HG03064 (cell line): ENCODE measurements around the gene DOK3.
A peak's percentile ranks its signal among the peaks of the same experiment; 100 is the strongest.
"Not testable (repeated sequence)": the region's sequence is repeated elsewhere in the genome, so short reads cannot be mapped to it uniquely, and the experiment has no call there.

Experiments used
- ATAC-seq: cut with Tn5 transposase; IDR thresholded peaks from one replicate; pipeline ENCODE4 v1.9.1; 2021; ENCODE audit warnings: low read depth; ENCODE audit not compliant: unreplicated experiment

The DOK3 gene

DNA sequence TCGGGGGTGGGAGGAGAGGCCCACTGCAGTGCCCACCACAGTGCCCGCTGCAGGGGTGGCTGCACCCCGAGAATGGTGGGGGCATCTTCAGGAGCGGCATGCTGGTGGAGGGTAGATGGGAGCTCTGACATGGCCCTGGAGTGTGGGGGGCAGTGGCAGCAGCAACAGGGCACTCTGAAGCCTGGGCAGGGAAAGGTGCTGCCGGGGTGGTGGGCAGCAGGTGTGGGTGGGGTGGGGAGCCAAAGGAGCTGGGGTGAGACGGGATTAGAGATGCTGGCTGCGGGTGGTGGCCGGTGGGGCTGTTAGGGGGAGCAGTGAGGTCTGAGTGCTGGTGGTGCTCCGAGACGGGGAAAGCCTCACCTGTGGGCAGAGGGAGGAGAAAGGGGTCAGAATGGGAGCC, 26.8 kb upstream of the DOK3 start:
- no peak for ATAC-seq

DNA sequence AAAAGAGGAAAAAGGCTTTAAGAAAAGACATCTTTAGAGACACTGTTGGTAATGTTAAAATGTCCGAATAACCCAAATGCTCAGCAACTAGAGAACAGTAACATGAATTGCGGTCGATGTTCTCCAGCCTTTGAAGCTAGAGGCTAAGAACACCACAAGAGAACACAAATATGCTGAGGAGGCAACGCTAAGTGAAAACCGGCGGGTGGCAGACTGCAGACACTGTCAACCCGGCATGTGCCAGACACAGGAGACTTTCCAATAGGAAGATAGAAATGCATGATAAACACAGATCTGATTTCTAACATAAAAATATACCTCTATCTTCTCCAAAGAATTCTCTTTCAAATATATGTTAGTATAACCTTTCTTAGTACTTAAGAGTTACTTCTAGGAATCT, 25.5 kb upstream of the DOK3 start:
- no peak for ATAC-seq

DNA sequence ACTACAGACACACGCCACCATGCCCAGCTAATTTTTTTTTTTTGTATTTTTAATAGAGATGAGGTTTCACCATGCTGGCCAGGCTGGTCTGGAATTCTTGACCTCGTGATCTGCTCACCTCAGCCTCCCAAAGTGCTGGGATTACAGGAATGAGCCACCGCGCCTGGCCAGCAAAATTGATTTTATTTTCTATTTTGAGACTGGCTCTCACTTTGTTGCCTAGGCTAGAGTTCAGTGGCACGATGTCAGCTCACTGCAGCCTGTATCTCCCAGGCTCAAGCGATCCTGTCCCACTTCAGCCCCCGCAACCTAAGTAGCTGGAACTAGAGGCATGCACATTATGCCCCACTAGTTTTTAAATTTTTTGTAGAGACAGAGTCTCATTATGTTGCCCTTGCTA, 24.8 kb upstream of the DOK3 start:
- ATAC-seq: not testable (repeated sequence)

DNA sequence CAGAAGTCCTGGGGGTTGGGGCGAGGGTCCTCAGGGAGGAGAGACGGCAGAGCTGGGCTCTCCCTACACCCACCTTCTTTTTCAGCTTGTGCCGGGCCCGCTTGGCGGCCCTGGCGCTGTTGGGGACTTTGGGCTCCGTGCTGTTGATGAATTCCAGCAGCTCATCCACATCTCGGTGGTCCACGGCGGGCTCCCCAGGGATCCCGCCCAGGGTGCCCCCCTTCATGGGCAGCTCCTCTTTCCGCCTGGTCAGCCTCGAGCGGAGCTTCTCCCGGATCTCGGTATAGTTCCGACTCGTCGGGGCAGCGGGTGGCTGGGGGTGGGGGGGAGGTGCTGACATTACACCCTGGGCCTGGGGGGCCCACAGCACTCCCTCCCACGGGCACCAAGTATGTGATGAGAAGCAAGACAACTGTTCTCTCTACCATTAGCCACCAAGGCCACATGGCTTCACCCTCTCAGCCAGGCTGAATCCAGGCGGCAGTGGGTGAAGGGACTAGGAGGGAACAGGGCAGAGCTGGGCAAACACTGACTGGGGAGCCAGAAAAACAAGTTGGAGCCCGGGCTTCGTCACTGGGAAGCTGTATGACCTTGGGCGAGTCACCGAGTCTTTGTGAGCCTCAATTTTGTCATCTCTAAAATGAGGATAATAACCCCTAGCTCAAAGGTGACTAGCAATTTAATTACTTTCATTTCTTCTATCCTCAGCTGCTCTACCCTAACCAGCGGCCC, 21.7 kb upstream of the DOK3 start:
- ATAC-seq: no peak

DNA sequence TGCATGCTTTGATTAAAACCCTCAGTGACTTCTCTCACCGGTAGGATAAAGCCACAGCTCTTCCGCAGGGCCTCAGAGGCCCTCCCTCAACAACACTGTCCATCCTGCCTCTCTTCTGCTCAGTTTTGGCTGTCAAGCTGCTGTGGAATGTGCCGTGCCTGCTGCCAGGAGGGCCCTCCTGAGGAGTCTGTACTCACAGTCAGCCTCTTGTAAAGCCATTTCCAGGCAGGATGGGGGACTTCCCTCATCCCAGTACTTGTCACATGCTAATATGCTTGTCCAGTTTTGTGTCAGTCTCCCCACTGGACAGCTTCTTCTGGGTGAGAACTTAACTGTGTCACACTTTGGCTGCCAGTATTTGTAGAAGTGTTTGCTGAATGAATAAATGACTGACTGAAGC, 21.0 kb upstream of the DOK3 start:
- no peak for ATAC-seq

DNA sequence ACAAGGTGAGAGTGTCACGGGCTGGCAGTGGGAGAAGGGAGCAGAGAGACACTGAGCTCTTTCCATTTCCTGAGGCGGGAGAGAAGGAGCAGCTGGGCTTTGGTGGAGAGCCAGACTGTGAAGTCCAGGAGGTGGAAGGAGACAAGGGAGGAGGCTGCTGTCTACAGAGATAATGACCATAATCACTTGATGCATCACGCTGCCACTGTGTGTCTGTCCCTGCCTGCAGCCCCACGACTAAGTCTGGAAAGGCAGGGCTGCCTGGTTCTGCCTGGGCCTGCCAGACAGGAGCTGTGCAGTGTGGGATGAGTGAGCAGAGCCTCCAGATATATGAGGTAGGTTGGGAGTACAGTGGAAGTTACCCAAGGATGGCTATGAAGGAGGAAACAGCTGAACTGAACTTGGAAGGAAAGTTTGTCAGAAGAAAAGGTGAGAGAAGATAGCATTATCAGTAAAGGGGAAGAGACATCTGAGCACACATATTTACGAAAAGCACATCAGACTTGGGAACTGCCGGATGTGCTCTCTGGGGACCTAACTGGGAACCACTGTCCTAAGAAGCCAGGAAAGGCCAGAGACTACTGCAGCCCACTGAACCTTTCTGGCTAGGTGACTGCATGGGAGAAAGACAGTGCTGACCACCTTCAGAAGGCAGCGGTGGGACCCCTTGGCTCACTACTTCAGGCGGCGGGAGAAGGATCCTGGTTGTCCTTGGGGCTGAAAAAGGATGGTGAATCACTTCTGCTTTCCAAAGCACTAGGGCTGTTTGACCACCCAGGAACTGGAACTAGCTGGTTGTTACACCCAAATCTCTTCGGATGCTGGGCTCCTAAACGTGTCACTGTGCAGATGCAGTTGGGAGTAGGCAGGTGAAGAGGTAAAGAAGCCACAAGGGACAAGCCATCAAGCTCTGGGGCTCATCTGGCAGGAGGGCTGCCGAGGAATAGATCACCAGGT, 19.9 kb upstream of the DOK3 start:
- ATAC-seq: no peak

DNA sequence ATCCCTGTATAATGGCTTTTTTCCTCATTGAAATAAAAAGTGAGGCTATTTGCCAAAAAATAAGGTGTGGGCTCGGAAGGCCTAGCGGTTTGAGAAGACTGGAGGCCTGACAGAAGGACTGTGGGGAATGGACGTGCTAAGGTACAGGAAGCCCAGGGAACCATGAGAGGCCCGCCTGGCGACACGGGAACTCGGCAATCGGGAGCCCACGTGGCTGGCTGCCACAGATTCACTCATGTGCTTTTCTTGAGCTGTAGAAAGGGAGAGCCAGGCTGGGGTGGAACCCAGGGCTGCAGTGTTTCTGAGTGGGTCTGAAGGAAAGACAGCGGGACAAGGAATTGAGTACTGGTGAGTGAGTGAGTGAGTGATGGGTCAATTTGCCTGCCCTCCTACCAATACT, 19.0 kb upstream of the DOK3 start:
- ATAC-seq: no peak

DNA sequence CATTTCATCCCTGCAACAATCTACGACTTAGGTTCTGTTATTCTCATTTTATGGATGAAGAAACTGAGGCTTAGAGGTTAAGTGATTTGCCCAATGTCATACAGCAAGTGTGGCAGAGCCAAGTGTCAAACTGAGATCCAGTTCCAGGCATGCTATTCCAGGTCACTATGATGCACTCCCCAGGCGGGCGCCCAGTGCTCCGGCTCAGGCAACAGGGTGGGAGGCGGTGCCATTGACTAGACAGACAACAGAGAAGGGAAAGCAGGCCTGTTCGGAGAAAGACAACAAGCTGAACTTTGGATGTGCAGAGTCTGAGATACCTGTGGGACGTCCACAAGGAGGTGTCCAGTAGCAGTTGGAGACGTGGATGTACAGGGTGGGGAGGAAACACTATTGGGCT, 18.0 kb upstream of the DOK3 start:
- no peak for ATAC-seq

DNA sequence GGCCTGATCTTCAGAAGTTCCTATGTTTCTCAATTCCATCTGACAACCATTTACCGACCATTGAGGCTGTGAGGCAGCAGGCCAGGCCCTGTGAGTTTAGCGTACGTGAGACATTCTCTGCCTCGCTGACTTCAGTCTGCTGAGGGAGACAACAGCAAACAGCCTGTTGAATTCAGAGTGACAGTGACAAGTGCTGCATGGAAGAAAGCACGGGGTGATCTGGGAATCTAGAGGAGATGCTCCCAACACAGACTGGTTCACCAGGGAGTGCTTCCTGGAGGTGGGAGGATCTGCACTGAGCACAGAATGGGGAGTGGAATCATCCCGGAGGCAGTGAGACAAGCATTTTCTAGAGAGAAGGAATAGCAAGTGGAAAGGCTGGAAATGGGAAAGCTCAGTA, 17.2 kb upstream of the DOK3 start:
- ATAC-seq: no peak

DNA sequence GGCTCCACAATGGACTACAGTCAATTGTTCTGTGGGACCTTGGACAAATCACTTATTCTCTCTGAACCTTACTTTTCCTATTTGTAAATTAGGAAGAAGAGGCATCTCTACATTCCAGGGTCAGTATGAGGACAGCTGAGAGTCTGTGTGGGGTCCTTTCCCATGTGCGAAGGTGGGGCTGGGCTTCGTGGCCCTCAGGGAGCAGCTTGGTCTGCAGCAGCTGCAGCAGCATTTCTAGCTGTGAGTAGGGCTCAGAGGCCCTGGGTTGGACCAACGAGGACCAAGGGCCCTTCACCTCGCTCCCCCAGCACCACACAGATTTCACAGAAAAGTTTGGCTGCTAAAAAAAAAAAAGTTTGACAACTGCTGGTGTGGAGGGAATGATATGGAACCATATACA, 16.6 kb upstream of the DOK3 start:
- no peak for ATAC-seq

DNA sequence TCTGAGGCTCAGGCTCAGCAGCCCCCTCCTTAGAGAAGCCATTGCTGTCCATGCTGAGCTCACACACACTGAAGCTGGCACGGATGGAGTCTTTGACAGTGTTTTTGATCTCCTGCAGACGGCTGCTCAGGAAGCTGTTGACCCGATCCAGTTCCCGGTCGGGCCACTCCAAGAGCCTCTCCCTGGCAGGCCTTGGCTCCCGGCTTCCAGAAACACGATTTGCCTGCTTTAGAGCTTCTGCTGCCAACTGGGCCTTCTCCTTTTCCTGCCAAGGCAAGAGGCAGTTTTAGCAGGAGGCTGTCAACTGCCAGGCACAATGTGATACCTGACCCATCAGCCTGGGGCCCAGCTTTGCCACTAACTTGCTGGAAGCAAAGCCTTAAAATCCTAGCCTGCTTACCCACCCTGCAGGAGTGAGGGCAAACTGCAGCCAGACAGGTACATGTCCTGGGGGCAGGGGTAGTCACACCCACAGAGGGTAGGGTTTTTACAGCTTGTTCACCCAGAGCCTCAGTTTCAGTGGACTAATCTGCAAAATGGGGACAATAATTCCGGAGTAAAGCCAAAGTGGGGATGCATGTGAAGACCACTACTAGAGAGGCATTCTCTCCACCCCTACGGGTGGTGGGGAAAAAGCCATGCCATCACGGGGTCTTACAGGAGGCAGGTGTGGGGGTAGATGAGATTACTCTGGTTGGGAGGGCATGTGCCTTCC, 15.5 kb upstream of the DOK3 start:
- no peak for ATAC-seq

DNA sequence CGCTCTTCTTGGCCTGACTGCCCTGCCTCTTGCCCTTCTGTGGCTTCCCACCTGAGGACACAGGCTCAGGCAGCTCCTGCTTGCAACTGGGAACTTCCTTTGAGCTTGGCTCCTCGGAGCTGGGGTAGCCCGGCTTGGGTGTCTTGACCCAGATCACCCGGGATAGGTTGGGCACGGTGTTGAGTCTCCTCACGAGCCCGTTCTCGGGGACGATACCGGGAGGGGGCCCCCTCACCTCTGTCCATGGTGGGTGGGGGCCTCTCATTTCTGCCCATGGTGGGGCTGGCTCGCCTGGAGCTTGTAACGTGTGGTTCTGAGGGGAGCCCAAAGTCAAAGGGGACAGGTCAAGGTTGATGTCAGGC, 14.9 kb upstream of the DOK3 start:
- no peak for ATAC-seq

DNA sequence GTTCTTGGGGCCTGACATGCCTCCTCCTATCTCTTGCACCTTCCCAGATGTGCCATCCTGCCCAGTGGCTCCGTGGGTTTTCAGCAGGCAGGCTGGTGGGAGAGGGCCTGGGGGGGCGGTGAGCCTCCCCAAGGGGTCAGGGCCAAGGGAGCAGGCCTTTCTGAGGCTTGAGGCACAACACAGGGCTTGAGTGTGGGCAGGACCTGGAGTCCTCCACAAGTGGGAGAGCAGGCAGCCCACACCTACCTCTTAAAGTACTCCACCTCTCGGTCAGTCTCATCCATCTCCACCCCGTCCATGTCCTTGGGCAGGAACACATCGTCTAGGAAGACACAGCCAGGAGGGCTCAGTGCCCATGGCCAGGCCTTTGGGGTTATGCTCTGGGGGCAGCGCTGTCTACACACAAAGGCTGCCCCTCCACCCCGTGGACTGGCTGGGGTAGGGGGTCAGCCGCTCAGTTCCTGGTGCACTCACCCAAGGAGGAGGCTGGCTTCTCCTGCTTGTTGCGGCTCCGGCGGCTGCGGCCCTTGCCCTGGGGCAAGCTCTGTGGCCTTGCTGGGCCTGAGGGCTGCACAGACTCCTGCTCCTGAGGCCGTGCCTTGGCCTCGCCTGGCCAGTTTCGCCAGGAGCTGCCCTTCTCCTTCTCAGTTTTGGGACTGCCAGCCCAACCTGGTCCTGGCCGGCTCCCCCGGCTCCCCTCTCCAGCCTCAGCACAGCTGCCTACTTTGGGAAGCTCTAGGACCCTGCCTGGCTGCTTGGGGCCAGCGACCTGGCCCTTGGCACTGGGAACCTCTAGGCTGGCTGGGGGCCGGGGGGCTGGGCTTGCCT, 14.3 kb upstream of the DOK3 start:
- ATAC-seq: no peak

DNA sequence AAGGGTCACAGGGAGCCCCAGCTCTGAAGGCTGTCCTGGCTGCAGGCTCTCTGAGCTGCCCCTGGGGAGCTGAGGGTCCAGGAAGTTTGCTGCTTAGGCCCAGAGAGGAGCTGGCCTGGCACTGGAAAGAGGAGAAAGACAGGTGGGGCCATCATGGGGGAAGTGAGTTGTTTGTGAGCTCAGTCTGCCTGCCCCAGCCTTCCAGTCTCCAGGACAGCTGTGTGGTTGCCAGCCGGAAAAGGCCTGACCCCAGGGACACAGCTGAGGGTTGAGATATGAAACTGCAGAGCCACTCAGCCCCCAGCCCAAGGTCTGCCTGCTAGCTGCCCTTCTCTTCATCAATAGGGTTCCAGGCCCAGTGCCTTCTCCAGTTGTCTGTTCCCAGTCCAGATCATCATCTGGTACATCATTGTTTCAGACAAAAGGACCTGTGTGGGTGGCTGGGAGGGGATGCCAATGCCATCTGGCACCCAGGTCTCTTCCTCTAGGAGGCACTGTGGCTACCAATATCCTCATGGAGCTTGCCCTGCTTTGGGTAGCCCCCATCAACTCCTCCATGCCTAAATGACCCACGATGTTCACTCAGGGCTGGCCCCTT, 11.4 kb upstream of the DOK3 start:
- no peak for ATAC-seq

DNA sequence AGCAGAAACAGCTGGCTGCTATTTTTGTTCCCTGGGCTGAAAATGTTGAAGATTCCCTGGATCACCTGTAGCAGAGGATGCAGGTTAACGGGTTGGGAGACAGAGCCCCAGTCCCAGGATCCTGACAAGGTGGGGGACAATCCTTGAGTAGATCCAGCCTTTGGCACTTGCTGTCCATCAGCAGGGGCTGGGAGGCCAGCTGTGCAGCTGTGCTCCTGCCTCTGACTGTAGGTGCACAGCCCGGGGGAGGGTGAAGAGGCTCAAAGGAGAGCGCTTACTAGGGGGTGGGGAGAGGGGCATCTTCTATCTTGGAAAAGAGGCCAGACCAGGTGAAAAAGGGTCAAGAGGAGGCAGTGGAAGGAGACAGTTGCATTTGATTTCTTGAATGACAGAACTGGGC, 10.6 kb upstream of the DOK3 start:
- ATAC-seq: no peak

DNA sequence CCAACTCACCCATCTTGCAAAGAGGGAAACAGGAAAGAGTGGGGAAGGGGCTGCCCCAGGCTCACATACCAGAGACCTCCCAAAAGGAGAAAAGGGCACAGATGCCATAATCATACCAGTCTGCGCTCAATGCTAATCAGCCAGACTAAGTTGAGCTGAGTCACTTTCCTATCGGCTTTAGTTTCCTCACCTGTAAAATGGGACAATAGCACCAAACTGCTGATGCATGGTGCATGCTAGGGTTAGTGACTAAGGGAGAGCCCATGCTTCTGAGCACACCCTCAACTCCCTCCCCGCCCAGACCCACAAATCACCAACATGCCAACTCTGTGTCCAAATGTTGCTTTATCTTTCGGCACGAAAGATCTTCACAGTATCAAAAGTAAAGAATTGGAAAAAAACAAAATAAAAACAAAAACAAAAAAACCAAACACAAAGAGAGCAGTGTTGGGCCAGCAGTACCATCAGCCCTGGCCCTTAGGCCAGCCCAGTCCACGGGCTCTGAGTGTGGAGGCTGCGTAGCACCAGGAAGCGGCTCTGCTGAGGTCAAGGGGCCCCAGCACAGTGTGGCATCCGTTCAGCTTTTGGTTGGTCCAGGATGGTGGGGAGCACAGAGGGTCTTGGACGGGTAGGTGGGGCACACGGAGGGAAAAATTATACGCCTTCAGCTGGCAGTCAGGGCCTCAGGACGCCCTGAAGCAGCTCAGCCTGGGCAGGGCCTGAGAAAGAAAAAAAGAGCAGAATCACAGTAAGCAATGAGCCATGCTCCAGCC, 10.0 kb upstream of the DOK3 start:
- no peak for ATAC-seq

DNA sequence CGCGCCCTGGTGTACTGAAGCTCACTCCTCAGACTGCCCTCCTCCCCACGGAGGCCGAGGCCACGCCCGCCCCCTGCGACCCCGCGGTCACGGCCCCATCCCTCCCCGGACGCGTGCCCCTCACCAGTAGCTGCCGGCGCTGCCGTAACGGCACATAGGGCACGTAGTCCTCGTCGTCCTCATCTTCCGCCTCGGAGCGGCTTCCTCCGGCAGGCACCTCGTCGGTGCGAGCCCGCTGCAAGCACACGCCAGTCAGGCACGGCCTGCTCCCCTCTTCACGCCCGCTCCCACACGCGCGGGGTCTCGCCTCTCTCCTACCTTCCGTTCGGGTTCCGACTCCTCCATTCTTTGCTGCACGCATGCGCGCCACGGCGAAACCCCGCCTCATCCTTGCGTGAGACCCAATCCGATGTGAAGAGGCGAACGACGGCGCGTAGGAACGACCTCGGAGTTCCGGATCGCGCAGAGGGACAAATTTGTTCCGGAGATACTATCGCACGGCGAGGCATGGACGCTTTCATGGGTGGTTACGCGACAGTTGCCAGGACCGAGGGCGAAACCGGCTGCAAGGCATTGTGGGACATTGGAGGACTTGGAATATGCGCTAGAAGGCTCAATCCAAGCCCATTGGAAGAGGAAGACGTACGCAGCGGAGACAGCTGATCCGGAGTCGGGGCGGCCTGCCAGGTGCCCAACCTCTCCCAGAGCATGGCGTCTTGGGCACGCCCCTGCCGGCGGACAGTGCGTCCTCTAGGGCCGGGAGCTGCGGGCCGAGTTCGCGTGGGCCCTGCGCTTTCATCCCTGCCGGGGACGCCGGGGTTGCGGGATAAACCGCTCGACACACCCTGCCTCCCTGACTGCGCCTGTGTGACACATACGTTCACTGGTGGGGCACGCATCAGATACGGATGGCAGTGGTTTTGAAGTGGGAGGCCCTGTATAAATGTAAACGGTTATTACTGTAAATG, 7.3 kb upstream of the DOK3 start, which contains the start of gene DDX41:
Gene DDX41, minus strand, starts transcription at position 361 of the 968 bp plus-strand sequence. Its CDS starts 16 bp downstream, at position 345.
- peak; percentile 67 for ATAC-seq

DNA sequence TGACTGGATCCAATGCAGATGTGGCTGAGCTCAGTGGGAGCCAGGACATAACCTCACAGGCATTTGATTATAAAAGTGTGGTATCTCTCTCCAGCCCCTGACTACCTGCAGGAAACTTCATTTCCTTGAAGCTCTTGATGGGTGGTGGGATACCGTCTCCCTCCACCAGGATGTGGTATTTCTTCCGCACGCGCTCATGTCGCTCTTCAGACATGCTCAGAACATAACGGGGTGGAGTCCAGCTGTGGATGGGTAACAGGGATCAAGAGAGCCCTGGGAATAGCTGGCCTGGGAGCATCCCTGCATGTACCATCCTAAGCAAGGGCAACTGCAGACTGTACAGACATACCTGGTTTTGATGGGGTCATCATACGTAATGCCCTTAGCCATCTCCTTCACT, 6.0 kb upstream of the DOK3 start:
- ATAC-seq: no peak
